Left ventricle myocardium inferior (tissue), 1 donor: ENCODE data around the gene RAB18. TPM values are rescaled to one million over a fixed set of nuclear protein-coding genes. Genes with fewer than 3 reads are reported as not detected.

Experiments used
- DNase-seq: peaks from one replicate; pipeline ENCODE4 v3.0.0-alpha.2; 2020
- H3K27ac ChIP-seq: fragments of 200-600 bp; replicated peaks from 2 replicates; pipeline ENCODE4 v1.8.0; 2021
- H3K27me3 ChIP-seq: fragments of 200-600 bp; 2 replicates; pipeline ENCODE4 v1.8.0; 2021; ENCODE audit warnings: low read depth
- H3K36me3 ChIP-seq: fragments of 200-600 bp; 2 replicates; pipeline ENCODE4 v1.8.0; 2021
- H3K4me1 ChIP-seq: fragments of 200-600 bp; 2 replicates; pipeline ENCODE4 v1.8.0; 2021
- H3K4me3 ChIP-seq: fragments of 200-600 bp; 2 replicates; pipeline ENCODE4 v1.8.0; 2021; ENCODE audit warnings: mild to moderate bottlenecking, moderate library complexity
- H3K9me3 ChIP-seq: fragments of 200-600 bp; replicated peaks from 2 replicates; pipeline ENCODE4 v1.8.0; 2021
- intact Hi-C: fragments of 100-400 bp; cut with micrococcal nuclease; formaldehyde crosslinking; loops from one replicate; pipeline ENCODE4 v1.11.0; 2022
- long read RNA-seq: library from polyadenylated mRNA; unstranded; transcript quantifications from one replicate; pipeline ENCODE4 v2.0.0, GENCODE V29; 2021
- total RNA-seq: library from RNA; stranded (reverse); fragmentation: NEBNext Ultra II Directional; extraction: Animal tissue kit (Norgen Biotek cat#: 25700); gene quantifications from one replicate; pipeline ENCODE4 v1.2.1, GENCODE V29; 2021
- TF ChIP-seq, protein P1 (sequence below): fragments of 200-600 bp; IDR thresholded peaks from 2 replicates; pipeline ENCODE4 v1.8.0; 2021; ENCODE audit warnings: antibody characterized with exemption, mild to moderate bottlenecking, borderline replicate concordance
- donor health status: DM: no; HTN: yes; CAD: no; lungs with severe emphysema.

Gene RAB18
- total RNA-seq: 145 TPM
- long read RNA-seq, full-length matches to known transcripts: 112 of 118 reads
- long read RNA-seq, partial matches to known transcripts: 0 of 118 reads
- long read RNA-seq, other reads (novel, unspliced or antisense): 6 of 118 reads

- H3K27ac ChIP-seq: peak within 1 kb of the TSS; percentile 91
- no peaks in the 10 kb centered on the region for H3K36me3 ChIP-seq
- H3K9me3 ChIP-seq: no peaks in the 10 kb centered on the region
- intact Hi-C loops: no loop called here
- TF ChIP-seq, protein P1, sequence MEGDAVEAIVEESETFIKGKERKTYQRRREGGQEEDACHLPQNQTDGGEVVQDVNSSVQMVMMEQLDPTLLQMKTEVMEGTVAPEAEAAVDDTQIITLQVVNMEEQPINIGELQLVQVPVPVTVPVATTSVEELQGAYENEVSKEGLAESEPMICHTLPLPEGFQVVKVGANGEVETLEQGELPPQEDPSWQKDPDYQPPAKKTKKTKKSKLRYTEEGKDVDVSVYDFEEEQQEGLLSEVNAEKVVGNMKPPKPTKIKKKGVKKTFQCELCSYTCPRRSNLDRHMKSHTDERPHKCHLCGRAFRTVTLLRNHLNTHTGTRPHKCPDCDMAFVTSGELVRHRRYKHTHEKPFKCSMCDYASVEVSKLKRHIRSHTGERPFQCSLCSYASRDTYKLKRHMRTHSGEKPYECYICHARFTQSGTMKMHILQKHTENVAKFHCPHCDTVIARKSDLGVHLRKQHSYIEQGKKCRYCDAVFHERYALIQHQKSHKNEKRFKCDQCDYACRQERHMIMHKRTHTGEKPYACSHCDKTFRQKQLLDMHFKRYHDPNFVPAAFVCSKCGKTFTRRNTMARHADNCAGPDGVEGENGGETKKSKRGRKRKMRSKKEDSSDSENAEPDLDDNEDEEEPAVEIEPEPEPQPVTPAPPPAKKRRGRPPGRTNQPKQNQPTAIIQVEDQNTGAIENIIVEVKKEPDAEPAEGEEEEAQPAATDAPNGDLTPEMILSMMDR: peak; percentile 6
- H3K27me3 ChIP-seq: no peaks in the 10 kb centered on the region
- peaks cover 53% of the 10 kb centered on the region for H3K4me1 ChIP-seq
- peak within 1 kb of the TSS; percentile 89 for H3K4me3 ChIP-seq
- peak; percentile 98 for DNase-seq
These were observed at the start of gene RAB18 for GRCh38 chr10:27504007-27504807. TSS of gene RAB18 (plus strand) at chr10:27504304. CDS start at chr10:27504370, 66 bp downstream.

DNA sequence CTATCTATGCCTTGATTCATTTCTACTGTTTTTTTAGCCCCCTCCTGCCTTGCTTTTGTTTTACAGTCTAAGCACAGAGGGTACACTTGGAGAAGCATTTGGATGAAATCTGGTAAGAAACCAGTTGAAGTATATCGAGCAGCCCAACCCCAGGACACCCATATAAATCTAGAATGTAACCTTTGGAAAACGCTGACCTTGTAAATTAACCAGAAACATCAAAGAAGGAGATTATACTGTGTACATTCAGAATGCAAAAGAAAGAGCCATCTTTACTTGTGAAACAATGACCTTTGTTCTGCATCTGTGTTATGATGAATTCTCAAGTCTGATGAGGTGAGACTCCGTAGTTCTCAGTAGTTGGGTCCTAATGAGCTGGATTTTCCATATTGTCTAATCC, 49.3 kb upstream of the RAB18 start:
- Histone ChIP-seq H3K27me3 (peaks cover 20% of the 10 kb centered on the region), H3K4me1 (no peaks in the 10 kb centered on the region), H3K36me3 (no peaks in the 10 kb centered on the region), H3K4me3 (no peak overlapping the region), H3K27ac (no peak overlapping the region), H3K9me3 (no peaks in the 10 kb centered on the region)
- TF ChIP-seq, protein P1: no peak
- intact Hi-C loops: no loop called here
- no peak for DNase-seq

GRCh38 chr10:27457261-27457945, 46.7 kb upstream of the RAB18 start:
- no peaks in the 10 kb centered on the region for H3K9me3 ChIP-seq
- no peak overlapping the region for H3K27ac ChIP-seq
- intact Hi-C loops: no loop called here
- no peak overlapping the region for H3K4me3 ChIP-seq
- H3K36me3 ChIP-seq: no peaks in the 10 kb centered on the region
- no peaks in the 10 kb centered on the region for H3K4me1 ChIP-seq
- TF ChIP-seq, protein P1: no peak
- no peak for DNase-seq
- peaks cover 28% of the 10 kb centered on the region for H3K27me3 ChIP-seq

DNA sequence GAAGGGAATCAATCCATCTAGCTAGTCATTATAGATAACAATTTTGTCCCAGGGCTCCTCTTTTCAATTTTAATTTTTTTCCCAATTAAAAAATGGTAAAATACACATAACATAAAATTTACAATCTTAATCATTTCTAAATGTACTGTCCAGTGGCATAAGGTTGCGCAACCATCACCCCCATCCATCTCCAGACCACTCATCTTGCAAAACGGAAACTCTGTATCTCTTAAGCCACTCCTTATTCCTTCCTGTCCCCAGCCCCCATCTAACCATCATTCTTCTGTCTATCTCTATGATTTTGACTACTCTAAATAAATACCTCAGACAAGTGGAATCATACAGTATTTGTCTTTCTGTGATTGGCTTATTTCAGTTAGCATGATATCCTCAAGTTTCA, 46.1 kb upstream of the RAB18 start:
- H3K36me3 ChIP-seq: no peaks in the 10 kb centered on the region
- no peak overlapping the region for H3K4me3 ChIP-seq
- TF ChIP-seq, protein P1: no peak
- intact Hi-C loops: no loop called here
- DNase-seq: no peak
- peaks cover 28% of the 10 kb centered on the region for H3K27me3 ChIP-seq
- no peaks in the 10 kb centered on the region for H3K4me1 ChIP-seq
- no peaks in the 10 kb centered on the region for H3K9me3 ChIP-seq
- no peak overlapping the region for H3K27ac ChIP-seq

- no peak for DNase-seq
- Histone ChIP-seq H3K27ac (no peak overlapping the region), H3K4me3 (no peak overlapping the region), H3K36me3 (no peaks in the 10 kb centered on the region), H3K9me3 (no peaks in the 10 kb centered on the region), H3K4me1 (no peaks in the 10 kb centered on the region), H3K27me3 (peaks cover 13% of the 10 kb centered on the region)
- intact Hi-C loops: no loop called here
- TF ChIP-seq, protein P1: no peak
These were observed 42.8 kb upstream of the RAB18 start for GRCh38 chr10:27461312-27461711.
